H1 (cell line): ENCODE results near the gene ASH1L. TPM values are rescaled to one million over a fixed set of nuclear protein-coding genes. Genes with fewer than 3 reads are reported as not detected.
A peak's percentile ranks its signal among the peaks of the same experiment; 100 is the strongest.
"Not testable (repeated sequence)": the region's sequence is repeated elsewhere in the genome, so short reads cannot be mapped to it uniquely, and the experiment has no call there.

Source experiments
- CTCF ChIA-PET: fragments of 300-600 bp; sonication (Branson Sonifier 250); formaldehyde crosslinking; loops from one replicate; lab custom pipeline; 2021; ENCODE audit not compliant: partially characterized antibody; lab: Charles Lee
- POLR2A ChIA-PET: fragments of 300-600 bp; sonication (Branson Sonifier 250); formaldehyde crosslinking; loops from one replicate; lab custom pipeline; 2021; ENCODE audit warnings: inconsistent platforms; ENCODE audit not compliant: partially characterized antibody; lab: Charles Lee
- DNase-seq, 2 experiments: peaks; one replicate each; pipeline versions ENCODE4 v3.0.0 to v3.0.0-alpha.2; 2010 to 2022; ENCODE audit warnings: low spot score in 2 of 2, low read depth in 1 of 2, mixed read lengths in 1 of 2
- FAIRE-seq: peaks from 2 replicates; lab custom pipeline; 2011; peaks lifted over from hg19 to GRCh38; lab: Jason Lieb, UNC
- H2AFZ ChIP-seq: 2 replicates; pipeline ENCODE4 v1.8.1; 2012; ENCODE audit warnings: low read length, inconsistent platforms
- H2AK5ac ChIP-seq: 2 replicates; pipeline ENCODE4 v1.6.1; 2013; ENCODE audit warnings: low read depth, low read length
- H2BK120ac ChIP-seq: replicated peaks from 2 replicates; pipeline ENCODE3; 2013; ENCODE audit warnings: low read depth, low read length, inconsistent platforms
- H2BK12ac ChIP-seq: 2 replicates; pipeline ENCODE4 v1.6.1; 2013; ENCODE audit warnings: low read depth, low read length
- H2BK15ac ChIP-seq: 2 replicates; pipeline ENCODE4 v1.6.1; 2013; ENCODE audit warnings: low read length
- H2BK20ac ChIP-seq: 2 replicates; pipeline ENCODE4 v1.6.1; 2013; ENCODE audit warnings: low read length
- H2BK5ac ChIP-seq: 2 replicates; pipeline ENCODE4 v1.6.1; 2013; ENCODE audit warnings: low read depth, low read length
- H3K14ac ChIP-seq: 2 replicates; pipeline ENCODE4 v1.6.1; 2013; ENCODE audit warnings: inconsistent platforms; ENCODE audit not compliant: insufficient read length
- H3K18ac ChIP-seq: 2 replicates; pipeline ENCODE4 v1.6.1; 2013; ENCODE audit warnings: low read length; ENCODE audit errors: extremely low read depth
- H3K23ac ChIP-seq: 2 replicates; pipeline ENCODE4 v1.6.1; 2013; ENCODE audit warnings: inconsistent platforms; ENCODE audit not compliant: insufficient read length
- H3K23me2 ChIP-seq: 2 replicates; pipeline ENCODE4 v1.6.1; 2013; ENCODE audit warnings: low read depth, low read length
- H3K27ac ChIP-seq: 2 replicates; pipeline ENCODE4 v1.6.1; 2011; ENCODE audit warnings: low read depth, low read length, inconsistent platforms
- H3K27me3 ChIP-seq, 4 experiments: replicated peaks in 1 of 4; 1 replicate in 1 of 4; 2 replicates in 3 of 4; pipeline versions ENCODE4 v1.6.1 to v1.8.1; 2011 to 2013; ENCODE audit warnings: low read length in 3 of 4, mild to moderate bottlenecking in 3 of 4, inconsistent platforms in 2 of 4, mixed read lengths in 2 of 4, moderate library complexity in 1 of 4; ENCODE audit not compliant: control insufficient read depth in 3 of 4, insufficient read depth in 3 of 4; ENCODE audit errors: extremely low read depth in 1 of 4
- H3K36me3 ChIP-seq, 4 experiments: 2 replicates each; pipeline versions ENCODE4 v1.6.1 to v1.8.1; 2011 to 2013; ENCODE audit warnings: mild to moderate bottlenecking in 4 of 4, low read length in 3 of 4, moderate library complexity in 2 of 4, control low read depth in 1 of 4, inconsistent platforms in 1 of 4; ENCODE audit not compliant: insufficient read depth in 4 of 4, control insufficient read depth in 2 of 4
- H3K4ac ChIP-seq: replicated peaks from 2 replicates; pipeline ENCODE3; 2013; ENCODE audit warnings: low read length, low read depth, mixed read lengths, inconsistent platforms; ENCODE audit not compliant: insufficient read length
- H3K4me1 ChIP-seq, 4 experiments: replicated peaks in 1 of 4; 1 replicate in 1 of 4; 2 replicates in 3 of 4; pipeline versions ENCODE4 v1.6.1 to v1.8.1; 2011 to 2013; ENCODE audit warnings: low read length in 3 of 4, inconsistent platforms in 2 of 4, mixed read lengths in 1 of 4; ENCODE audit not compliant: insufficient read depth in 4 of 4, control insufficient read depth in 3 of 4
- H3K4me2 ChIP-seq, 2 experiments: 2 replicates each; pipeline versions ENCODE4 v1.6.1 to v1.8.1; 2011 to 2013; ENCODE audit warnings: low read depth in 2 of 2, low read length in 2 of 2, control low read depth in 1 of 2, inconsistent platforms in 1 of 2, mild to moderate bottlenecking in 1 of 2; ENCODE audit not compliant: insufficient read depth in 1 of 2
- H3K4me3 ChIP-seq, 4 experiments: fragments of 200-600, 300-600 bp in 1 of 4; sonication (generic), shearing (Covaris generic), sonication (Bioruptor Twin) in 1 of 4; 2 replicates each; pipeline versions ENCODE4 v1.5.1 to v1.8.1; 2011 to 2016; ENCODE audit warnings: low read length in 4 of 4, low read depth in 3 of 4, control low read depth in 2 of 4, inconsistent platforms in 2 of 4, mild to moderate bottlenecking in 2 of 4, mixed read lengths in 1 of 4, moderate library complexity in 1 of 4; ENCODE audit not compliant: insufficient read depth in 2 of 4; ENCODE audit errors: extremely low read depth in 1 of 4
- H3K56ac ChIP-seq: replicated peaks from 2 replicates; pipeline ENCODE3; 2013; ENCODE audit warnings: low read depth, mild to moderate bottlenecking, mixed read lengths, low read length, inconsistent platforms; ENCODE audit not compliant: insufficient read length
- H3K79me1 ChIP-seq: 2 replicates; pipeline ENCODE4 v1.6.1; 2013; ENCODE audit warnings: low read depth, low read length, control low read depth
- H3K79me2 ChIP-seq, 2 experiments: 2 replicates each; pipeline versions ENCODE4 v1.6.1 to v1.8.1; 2012 to 2013; ENCODE audit warnings: low read length in 2 of 2, mild to moderate bottlenecking in 2 of 2, inconsistent platforms in 1 of 2; ENCODE audit not compliant: insufficient read depth in 2 of 2, control insufficient read depth in 1 of 2
- H3K9ac ChIP-seq, 4 experiments: replicated peaks in 1 of 4; 1 replicate in 1 of 4; 2 replicates in 3 of 4; pipeline versions ENCODE4 v1.6.1 to v1.8.1; 2011 to 2013; ENCODE audit warnings: low read depth in 3 of 4, low read length in 3 of 4, control low read depth in 2 of 4, mild to moderate bottlenecking in 2 of 4, moderate library complexity in 2 of 4, inconsistent platforms in 1 of 4; ENCODE audit errors: extremely low read depth in 1 of 4
- H3K9me3 ChIP-seq, 2 experiments: 2 replicates each; pipeline versions ENCODE4 v1.6.1 to v1.8.1; 2012 to 2013; ENCODE audit warnings: mild to moderate bottlenecking in 2 of 2, moderate library complexity in 2 of 2, control low read depth in 1 of 2, inconsistent platforms in 1 of 2, low read depth in 1 of 2, low read length in 1 of 2, mixed read lengths in 1 of 2; ENCODE audit not compliant: insufficient read depth in 2 of 2
- H4K20me1 ChIP-seq, 2 experiments: replicated peaks in 1 of 2; 2 replicates each; pipeline versions ENCODE3 to v1.8.1; 2011 to 2013; ENCODE audit warnings: inconsistent platforms in 2 of 2, low read length in 2 of 2, mild to moderate bottlenecking in 1 of 2; ENCODE audit not compliant: insufficient read depth in 2 of 2, control insufficient read depth in 1 of 2
- H4K5ac ChIP-seq: 2 replicates; pipeline ENCODE4 v1.6.1; 2013; ENCODE audit warnings: low read length, low read depth, mixed read lengths, inconsistent platforms; ENCODE audit not compliant: insufficient read length
- H4K8ac ChIP-seq: 2 replicates; pipeline ENCODE4 v1.8.0; 2013; ENCODE audit warnings: mild to moderate bottlenecking, moderate library complexity, low read length, inconsistent platforms; ENCODE audit not compliant: insufficient read depth; ENCODE audit errors: extremely low read depth
- H4K91ac ChIP-seq: replicated peaks from 2 replicates; pipeline ENCODE3; 2013; ENCODE audit warnings: low read length, mixed read lengths, inconsistent platforms; ENCODE audit not compliant: insufficient read length
- WGBS, 2 experiments: shearing (Covaris generic) in 1 of 2; methylation state at CpG; one replicate each; pipeline versions ENCODE4 v1.1.6 to v1.1.7; 2013 to 2015; ENCODE audit warnings: low lambda C conversion rate in 2 of 2, mixed read lengths in 2 of 2, inconsistent platforms in 1 of 2, low coverage in 1 of 2, missing lambda C conversion rate in 1 of 2; ENCODE audit not compliant: insufficient replicate concordance in 2 of 2, insufficient coverage in 1 of 2, insufficient read length in 1 of 2; ENCODE audit errors: extremely low coverage in 1 of 2, missing lambda C conversion rate in 1 of 2; 5-methylcytosine and 5-hydroxymethylcytosine counted together
- polyA plus RNA-seq, 7 experiments: library from polyadenylated mRNA; depleted of rRNA in 3 of 7; stranded (reverse) in 5 of 7; unstranded in 2 of 7; fragments of >200 nt in 5 of 7; fragments of 200-250 nt in 2 of 7; gene quantifications; 1 replicate in 5 of 7; 2 replicates in 1 of 7; 4 replicates in 1 of 7; pipeline versions ENCODE4 v1.2.1 to v1.2.3, GENCODE V29; 2011 to 2013; ENCODE audit warnings: missing spikeins in 2 of 7, mixed read lengths in 2 of 7
- total RNA-seq: library from RNA; stranded (reverse); fragmentation: NEBNext Ultra II Directional; extraction: Animal tissue kit (Norgen Biotek cat#: 25700); gene quantifications from 2 replicates; pipeline ENCODE4 v1.2.1, GENCODE V29; 2021

The ASH1L gene
- total and polyA plus RNA-seq, 2 of the 8 experiments (the other 6 are each of a cell fraction or from before 2014, with no cell fraction given): 7.5 to 27.6 TPM

DNA sequence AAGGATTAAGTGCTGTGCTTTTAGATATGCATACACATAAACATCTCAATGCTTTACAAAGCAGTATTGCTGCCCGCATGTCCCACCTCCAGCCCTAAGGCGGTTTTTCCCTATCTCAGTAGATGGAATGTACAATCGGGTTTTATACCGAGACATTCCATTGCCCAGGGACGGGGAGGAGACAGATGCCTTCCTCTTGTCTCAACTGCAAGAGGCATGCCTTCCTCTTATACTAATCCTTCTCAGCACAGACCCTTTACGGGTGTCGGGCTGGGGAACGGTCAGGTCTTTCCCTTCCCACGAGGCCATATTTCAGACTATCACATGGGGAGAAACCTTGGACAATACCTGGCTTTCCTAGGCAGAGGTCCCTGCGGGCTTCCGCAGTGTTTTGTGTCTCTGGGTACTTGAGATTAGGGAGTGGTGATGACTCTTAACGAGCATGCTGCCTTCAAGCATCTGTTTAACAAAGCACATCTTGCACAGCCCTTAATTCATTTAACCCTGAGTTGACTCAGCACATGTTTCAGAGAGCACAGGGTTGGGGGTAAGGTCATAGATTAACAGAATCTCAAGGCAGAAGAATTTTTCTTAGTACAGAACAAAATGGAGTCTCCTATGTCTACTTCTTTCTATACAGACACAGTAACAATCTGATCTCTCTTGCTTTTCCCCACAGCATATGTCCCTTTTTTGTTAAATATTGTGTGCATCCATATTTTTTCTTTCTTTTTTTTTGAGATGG, 37.4 kb upstream of the ASH1L start:
- H2BK120ac ChIP-seq, H4K91ac ChIP-seq, H3K4me3 ChIP-seq, H3K79me1 ChIP-seq, POLR2A ChIA-PET, H3K79me2 ChIP-seq, H3K14ac ChIP-seq, H3K18ac ChIP-seq, H3K4me1 ChIP-seq, H3K4ac ChIP-seq, H2BK20ac ChIP-seq, H3K56ac ChIP-seq, H2BK5ac ChIP-seq, H3K27me3 ChIP-seq, H2BK15ac ChIP-seq, H3K9ac ChIP-seq, H3K36me3 ChIP-seq, H3K23ac ChIP-seq, H3K27ac ChIP-seq, DNase-seq, H4K5ac ChIP-seq, H3K23me2 ChIP-seq, H4K20me1 ChIP-seq, H2AFZ ChIP-seq, H4K8ac ChIP-seq, H3K9me3 ChIP-seq, H2AK5ac ChIP-seq, H2BK12ac ChIP-seq, FAIRE-seq: not testable (repeated sequence)
- 58% methylated on average over 10 of the region's 12 CpGs; no CpG with 5 or more reads in 1 of the 2 experiments for WGBS, 2 experiments
- CTCF ChIA-PET: interaction anchor here (0.6 kb wide), 1 partner anchor 124 kb away, joined by 3 read pairs; no protein-coding TSS in a partner anchor
- H3K4me2 ChIP-seq: peak overlapping the region in 1 of 2 experiments; percentile 50; a peak in 1 of 4 replicates
